ES-I3 (cell line): ENCODE data around the gene FRRS1L.

Source experiments
- H3K36me3 ChIP-seq: 2 replicates; pipeline ENCODE4 v1.6.1; 2013; ENCODE audit warnings: mild to moderate bottlenecking, low read length, control low read depth, moderate library complexity; ENCODE audit not compliant: insufficient read depth
- H3K4me1 ChIP-seq: 2 replicates; pipeline ENCODE4 v1.6.1; 2013; ENCODE audit warnings: mild to moderate bottlenecking, control low read depth, low read length; ENCODE audit not compliant: insufficient read depth
- H3K9ac ChIP-seq: 2 replicates; pipeline ENCODE4 v1.6.1; 2013; ENCODE audit warnings: low read depth, mild to moderate bottlenecking, low read length, moderate library complexity
- H3K9me3 ChIP-seq: 2 replicates; pipeline ENCODE4 v1.6.1; 2013; ENCODE audit warnings: mild to moderate bottlenecking, low read length, moderate library complexity; ENCODE audit not compliant: control insufficient read depth, insufficient read depth

The FRRS1L gene

GRCh38 chr9:109092587-109092986 is 74.5 kb downstream of the FRRS1L start:
- H3K36me3 ChIP-seq: peaks cover 4% of the 10 kb centered on the region
- H3K9me3 ChIP-seq: no peaks in the 10 kb centered on the region
- no peaks in the 10 kb centered on the region for H3K4me1 ChIP-seq
- no peak overlapping the region; the same call in 1 of the 2 replicates for H3K9ac ChIP-seq

GRCh38 chr9:109092051-109092580 is 74.9 kb downstream of the FRRS1L start:
- no peaks in the 10 kb centered on the region for H3K9me3 ChIP-seq
- H3K36me3 ChIP-seq: peaks cover 4% of the 10 kb centered on the region
- no peaks in the 10 kb centered on the region for H3K4me1 ChIP-seq
- H3K9ac ChIP-seq: no peak overlapping the region

- H3K36me3 ChIP-seq: peaks cover 4% of the 10 kb centered on the region
Observed at GRCh38 chr9:109088221-109088620, 78.8 kb downstream of the FRRS1L start.

GRCh38 chr9:109087795-109088194 is 79.3 kb downstream of the FRRS1L start:
- Histone ChIP-seq H3K36me3 (peaks cover 4% of the 10 kb centered on the region), H3K9me3 (no peaks in the 10 kb centered on the region), H3K9ac (no peak overlapping the region), H3K4me1 (no peaks in the 10 kb centered on the region)

More at GRCh38 chr9:109088221-109088620, 78.8 kb downstream of the FRRS1L start:
- no peaks in the 10 kb centered on the region for H3K4me1 ChIP-seq
- H3K9ac ChIP-seq: no peak overlapping the region
- H3K9me3 ChIP-seq: no peaks in the 10 kb centered on the region

- no peaks in the 10 kb centered on the region for H3K9me3 ChIP-seq
- peaks cover 4% of the 10 kb centered on the region for H3K36me3 ChIP-seq
- no peaks in the 10 kb centered on the region for H3K4me1 ChIP-seq
- H3K9ac ChIP-seq: no peak overlapping the region
Observed at GRCh38 chr9:109086221-109086620, 80.8 kb downstream of the FRRS1L start.

- no peaks in the 10 kb centered on the region for H3K4me1 ChIP-seq
- H3K9me3 ChIP-seq: no peaks in the 10 kb centered on the region
- H3K9ac ChIP-seq: no peak overlapping the region
- no peaks in the 10 kb centered on the region; the same call in none of the 2 replicates for H3K36me3 ChIP-seq
Observed at GRCh38 chr9:109085510-109085909, 81.5 kb downstream of the FRRS1L start.

GRCh38 chr9:109083813-109084405 is 83.1 kb downstream of the FRRS1L start:
- Histone ChIP-seq H3K36me3 (peaks cover 5% of the 10 kb centered on the region), H3K4me1 (no peaks in the 10 kb centered on the region), H3K9ac (no peak overlapping the region), H3K9me3 (no peaks in the 10 kb centered on the region)

- H3K36me3 ChIP-seq: peaks cover 10% of the 10 kb centered on the region
- no peaks in the 10 kb centered on the region for H3K4me1 ChIP-seq
- no peaks in the 10 kb centered on the region for H3K9me3 ChIP-seq
- no peak overlapping the region for H3K9ac ChIP-seq
Observed at GRCh38 chr9:109083141-109083540, 83.9 kb downstream of the FRRS1L start.

GRCh38 chr9:109082091-109082620 is 84.9 kb downstream of the FRRS1L start:
- Histone ChIP-seq H3K4me1 (no peaks in the 10 kb centered on the region), H3K36me3 (peaks cover 10% of the 10 kb centered on the region), H3K9ac (no peak overlapping the region), H3K9me3 (no peaks in the 10 kb centered on the region)
